Chondrocyte (in vitro differentiated cells): Measurements from ENCODE around the gene DHX38. TPM values are rescaled to one million over a fixed set of nuclear protein-coding genes. Genes with fewer than 3 reads are reported as not detected.

Experiments
- DNase-seq: peaks from one replicate; pipeline ENCODE4 v3.0.0; 2021; ENCODE audit warnings: mixed read lengths, low spot score
- H3K27ac Mint-ChIP-seq: one replicate; pipeline ENCODE4 v1.8.0; 2021; ENCODE audit warnings: mild to moderate bottlenecking, moderate library complexity, mixed read lengths; ENCODE audit not compliant: unreplicated experiment
- H3K27me3 Mint-ChIP-seq: 2 replicates; pipeline ENCODE4 v1.8.0; 2021; ENCODE audit warnings: low read depth, mixed read lengths
- H3K36me3 Mint-ChIP-seq: 2 replicates; pipeline ENCODE4 v1.8.0; 2021; ENCODE audit warnings: low read depth, mixed read lengths
- H3K4me1 Mint-ChIP-seq: 2 replicates; pipeline ENCODE4 v1.8.0; 2021; ENCODE audit warnings: low read depth, mild to moderate bottlenecking, mixed read lengths
- H3K4me3 Mint-ChIP-seq: one replicate; pipeline ENCODE4 v1.8.0; 2021; ENCODE audit warnings: mild to moderate bottlenecking, moderate library complexity, mixed read lengths; ENCODE audit not compliant: unreplicated experiment
- H3K9me3 Mint-ChIP-seq: 2 replicates; pipeline ENCODE4 v1.8.0; 2021; ENCODE audit warnings: low read depth, mixed read lengths
- total RNA-seq: library from RNA; stranded (reverse); gene quantifications from 3 replicates; pipeline ENCODE4 v1.2.1, GENCODE V29; 2021
- TF ChIP-seq, protein P1 (sequence below): fragments of 200-600 bp; sonication (generic); IDR thresholded peaks from 2 replicates; pipeline ENCODE4 v1.5.0; 2021; ENCODE audit warnings: antibody characterized with exemption, mild to moderate bottlenecking, moderate library complexity

DHX38 gene
- total RNA-seq, 1 donor from 2014 or later, result 44.9 TPM

DNA sequence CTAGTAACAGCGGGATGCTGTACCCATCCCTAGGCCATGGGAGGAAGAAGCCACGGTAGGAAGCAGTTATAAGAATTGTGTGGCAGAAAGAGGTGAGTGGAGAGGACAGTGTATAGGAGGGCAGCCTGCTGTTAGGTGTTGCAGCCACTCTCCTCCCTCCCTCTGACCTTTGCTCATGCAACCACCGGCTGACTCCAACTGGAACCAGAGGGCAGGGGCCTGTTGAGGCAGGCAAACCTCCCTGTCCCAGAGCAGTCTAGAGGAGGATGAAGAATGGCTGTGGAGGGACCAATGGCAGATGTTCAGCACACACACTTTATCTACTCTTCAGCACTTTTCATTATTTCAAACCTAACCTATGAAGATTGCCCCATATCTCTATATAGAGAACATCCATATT, 2.4 kb upstream of the DHX38 start:
- TF ChIP-seq, protein P1, sequence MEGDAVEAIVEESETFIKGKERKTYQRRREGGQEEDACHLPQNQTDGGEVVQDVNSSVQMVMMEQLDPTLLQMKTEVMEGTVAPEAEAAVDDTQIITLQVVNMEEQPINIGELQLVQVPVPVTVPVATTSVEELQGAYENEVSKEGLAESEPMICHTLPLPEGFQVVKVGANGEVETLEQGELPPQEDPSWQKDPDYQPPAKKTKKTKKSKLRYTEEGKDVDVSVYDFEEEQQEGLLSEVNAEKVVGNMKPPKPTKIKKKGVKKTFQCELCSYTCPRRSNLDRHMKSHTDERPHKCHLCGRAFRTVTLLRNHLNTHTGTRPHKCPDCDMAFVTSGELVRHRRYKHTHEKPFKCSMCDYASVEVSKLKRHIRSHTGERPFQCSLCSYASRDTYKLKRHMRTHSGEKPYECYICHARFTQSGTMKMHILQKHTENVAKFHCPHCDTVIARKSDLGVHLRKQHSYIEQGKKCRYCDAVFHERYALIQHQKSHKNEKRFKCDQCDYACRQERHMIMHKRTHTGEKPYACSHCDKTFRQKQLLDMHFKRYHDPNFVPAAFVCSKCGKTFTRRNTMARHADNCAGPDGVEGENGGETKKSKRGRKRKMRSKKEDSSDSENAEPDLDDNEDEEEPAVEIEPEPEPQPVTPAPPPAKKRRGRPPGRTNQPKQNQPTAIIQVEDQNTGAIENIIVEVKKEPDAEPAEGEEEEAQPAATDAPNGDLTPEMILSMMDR, result no peak
- Mint-ChIP-seq H3K27ac (no peak overlapping the region), H3K9me3 (no peaks in the 10 kb centered on the region)

GRCh38 chr16:72092832-72093447, 707 bp upstream of the DHX38 start:
- Mint-ChIP-seq H3K27me3 (no peaks in the 10 kb centered on the region), H3K27ac (peak overlapping the region; percentile 97), H3K9me3 (no peaks in the 10 kb centered on the region), H3K4me3 (peak overlapping the region; percentile 94), H3K36me3 (peaks cover 23% of the 10 kb centered on the region), H3K4me1 (peaks cover 38% of the 10 kb centered on the region)
- TF ChIP-seq, protein P1, result no peak
- DNase-seq, result no peak

More for the DNA sequence above, 2.4 kb upstream of the DHX38 start:
- DNase-seq, result no peak
- peaks cover 38% of the 10 kb centered on the region for H3K4me1 Mint-ChIP-seq
- H3K36me3 Mint-ChIP-seq, result peaks cover 12% of the 10 kb centered on the region
- no peak overlapping the region for H3K4me3 Mint-ChIP-seq
- no peaks in the 10 kb centered on the region for H3K27me3 Mint-ChIP-seq

GRCh38 chr16:72094266-72094610, 591 bp downstream of the DHX38 start:
- Mint-ChIP-seq H3K4me1 (peaks cover 38% of the 10 kb centered on the region), H3K27ac (peak overlapping the region; percentile 97), H3K4me3 (peak overlapping the region; percentile 94), H3K9me3 (no peaks in the 10 kb centered on the region), H3K36me3 (peaks cover 27% of the 10 kb centered on the region), H3K27me3 (no peaks in the 10 kb centered on the region)
- DNase-seq, result no peak
- TF ChIP-seq, protein P1, result no peak

- Mint-ChIP-seq H3K27me3 (no peaks in the 10 kb centered on the region), H3K36me3 (peaks cover 48% of the 10 kb centered on the region), H3K9me3 (no peaks in the 10 kb centered on the region), H3K4me3 (no peak overlapping the region), H3K4me1 (peaks cover 15% of the 10 kb centered on the region), H3K27ac (peak overlapping the region; percentile 45)
- TF ChIP-seq, protein P1, result no peak
- DNase-seq, result no peak
These were observed 5.3 kb downstream of the DHX38 start for GRCh38 chr16:72098936-72099335.

- Mint-ChIP-seq H3K9me3 (no peaks in the 10 kb centered on the region), H3K4me1 (peaks cover 15% of the 10 kb centered on the region), H3K36me3 (peaks cover 52% of the 10 kb centered on the region), H3K27ac (no peak overlapping the region), H3K27me3 (no peaks in the 10 kb centered on the region), H3K4me3 (no peak overlapping the region)
- TF ChIP-seq, protein P1, result peak; percentile 78
- DNase-seq, result no peak
These were observed 5.8 kb downstream of the DHX38 start for GRCh38 chr16:72099377-72099818.
